AML-193 (cell line): ENCODE results near the gene PFDN6.

Source experiments
- DNase-seq, 2 experiments: peaks; one replicate each; lab custom pipeline; 2025; lab: John Stamatoyannopoulos, UW

Gene PFDN6

DNA sequence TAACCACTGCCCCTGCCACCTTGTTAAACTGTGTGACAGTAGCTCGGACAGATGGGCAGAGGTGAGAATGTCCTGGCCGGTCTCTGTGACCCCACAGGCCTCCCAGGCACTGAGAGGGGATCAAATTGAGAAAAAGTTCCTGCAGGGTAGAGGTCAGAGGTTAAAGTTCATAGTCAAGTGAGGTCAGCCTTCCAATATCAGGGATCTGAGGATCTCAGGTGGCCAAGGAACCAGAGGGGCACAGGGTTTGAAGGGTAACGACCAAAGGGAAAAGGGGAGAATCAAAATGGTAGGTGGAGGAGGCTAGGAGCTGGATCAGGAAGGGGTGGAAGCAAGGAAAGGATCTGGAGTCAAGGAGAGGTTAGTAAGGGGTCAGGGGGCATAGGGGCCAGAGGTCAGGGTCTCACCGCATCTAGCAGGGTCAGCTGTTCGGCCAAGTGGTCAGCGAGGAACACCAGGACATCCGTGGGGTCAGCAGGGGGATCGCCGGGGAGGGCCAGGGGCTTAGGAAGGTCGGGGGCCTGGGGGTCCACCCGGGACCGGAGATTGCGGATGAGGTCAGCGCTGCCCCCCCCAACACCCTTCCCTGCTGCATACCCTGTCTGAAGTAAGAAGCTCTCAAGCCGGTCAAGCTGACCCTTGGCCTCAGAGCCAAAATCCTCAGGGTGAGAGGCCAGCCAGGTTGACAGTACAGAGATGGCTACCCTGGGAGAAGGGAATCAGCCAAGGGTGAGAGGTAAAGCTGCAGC, 6.4 kb downstream of the PFDN6 start:
- DNase-seq, result no peak

DNA sequence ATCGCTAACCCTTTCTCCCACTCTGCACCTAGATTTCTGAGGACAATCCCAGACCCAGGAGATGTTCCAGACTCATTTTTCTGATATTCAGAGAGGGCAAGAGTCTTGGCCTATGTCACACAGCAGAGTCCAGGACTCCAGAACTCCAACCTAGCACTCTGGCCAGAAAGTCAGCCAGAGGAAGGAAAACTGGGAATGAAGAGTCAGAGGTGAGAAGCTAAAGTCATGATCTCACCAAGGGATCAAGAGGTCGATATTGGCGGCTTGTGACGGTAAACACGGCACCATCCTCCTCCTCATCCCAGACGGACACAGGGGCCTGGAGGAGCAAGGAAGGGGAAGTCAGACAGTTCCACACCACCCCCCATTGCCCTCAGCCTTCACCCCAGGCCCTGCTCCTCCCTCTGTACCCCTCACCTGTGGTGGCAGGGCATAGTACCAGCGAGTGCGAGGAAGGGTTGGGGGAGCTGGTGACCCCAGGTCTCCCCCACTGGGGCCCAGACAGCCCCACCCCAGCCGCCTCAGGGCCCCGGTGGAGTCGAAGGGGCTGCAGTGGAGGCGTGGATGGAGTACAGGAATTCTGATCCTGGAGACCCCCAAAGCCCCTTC, 7.5 kb downstream of the PFDN6 start:
- DNase-seq, result no peak

DNA sequence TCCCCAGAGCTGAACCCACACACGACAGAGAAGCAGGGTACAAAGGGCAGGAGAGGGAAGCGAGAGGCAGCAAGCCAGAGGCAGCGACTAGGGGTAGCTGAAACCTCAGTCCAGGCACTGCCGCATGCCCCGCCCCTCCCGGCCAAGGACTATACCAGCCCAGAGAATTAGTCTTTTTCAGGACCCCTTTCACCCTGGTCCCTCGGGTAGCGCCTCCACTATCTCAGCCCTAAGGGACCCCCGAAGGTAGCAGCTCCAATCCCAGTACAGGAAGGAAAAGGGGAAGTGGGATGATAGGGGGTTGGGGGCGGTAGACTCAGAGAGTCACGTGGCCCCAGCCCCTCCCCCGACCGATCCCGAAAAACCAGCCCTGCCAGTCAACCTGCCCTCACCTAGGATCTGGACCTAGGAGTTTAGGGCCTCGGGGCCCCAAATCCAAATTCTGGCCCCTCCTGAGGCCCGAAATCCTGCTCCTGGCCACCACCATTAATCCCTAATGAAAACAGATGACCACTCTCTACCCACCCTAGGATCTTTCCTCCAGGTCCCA, 8.1 kb downstream of the PFDN6 start:
- DNase-seq, result no peak

DNA sequence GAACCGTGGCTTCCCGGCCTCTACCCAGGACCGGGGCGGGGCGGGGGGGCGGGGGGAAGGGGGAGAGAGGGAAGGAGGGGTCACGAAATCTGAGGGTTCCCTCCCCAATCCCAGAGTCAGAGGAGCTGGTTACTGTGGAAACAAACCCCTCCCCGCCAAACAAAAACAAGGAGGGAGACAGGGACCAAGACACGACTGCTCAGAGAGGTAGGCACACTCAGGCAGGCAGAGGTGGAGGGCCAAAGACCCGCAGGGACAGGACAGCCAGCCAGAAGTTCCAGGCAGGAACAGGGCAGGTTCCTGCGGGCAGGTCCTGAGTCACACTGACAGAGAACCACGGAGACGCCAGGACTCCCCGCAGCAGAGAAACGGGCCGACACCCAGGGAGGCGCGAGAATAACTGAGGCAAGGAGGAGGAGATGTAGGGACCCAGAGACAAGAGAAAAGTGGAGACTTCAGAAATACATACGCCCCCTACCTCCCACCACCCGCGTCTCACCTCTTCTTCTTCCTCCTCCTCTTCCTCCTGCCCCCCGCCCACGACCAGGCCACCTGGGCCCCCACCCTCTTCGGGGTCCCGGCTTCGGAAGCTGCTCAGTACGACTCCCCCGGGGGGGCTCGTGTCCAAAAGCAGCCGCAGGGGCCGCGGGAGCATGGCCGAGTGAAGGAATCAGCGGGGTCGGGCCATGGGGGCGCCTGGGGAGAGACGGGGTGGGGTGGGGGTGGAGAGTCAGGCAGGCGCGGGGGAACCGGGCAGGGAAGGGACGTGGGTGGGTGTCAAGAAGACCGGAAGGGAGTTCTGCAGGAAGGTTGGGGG, 8.8 kb downstream of the PFDN6 start:
- peak; percentile 69 to 83 for DNase-seq

DNA sequence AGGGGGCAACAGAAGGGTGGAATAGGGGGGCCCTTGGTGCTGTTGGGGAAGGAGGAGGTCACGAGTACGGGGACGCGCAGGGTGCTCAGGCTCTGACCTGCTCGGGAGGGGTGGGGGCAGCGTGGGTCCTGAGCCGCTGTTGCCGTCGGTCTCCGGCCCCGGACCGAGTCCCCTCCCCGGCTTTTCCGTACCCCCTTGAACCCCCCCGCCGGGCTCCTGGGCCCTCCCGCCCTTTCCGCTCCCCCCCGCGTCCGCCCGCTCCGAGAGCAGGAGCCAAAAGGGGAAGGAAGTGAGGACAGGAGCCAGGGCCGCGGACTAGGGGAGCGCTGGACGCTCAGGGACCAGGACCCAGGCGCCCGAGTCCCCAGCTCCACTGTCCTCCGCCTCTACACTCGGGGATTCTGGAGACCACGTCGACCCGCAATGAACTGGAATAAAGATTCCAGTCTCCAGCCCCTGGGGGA, 9.4 kb downstream of the PFDN6 start, which contains the start of gene RGL2:
Gene RGL2, minus strand, starts transcription at position 170 of the 464 bp plus-strand sequence. CDS start 332 bp downstream, outside the sequence.
- peak; percentile 86 for DNase-seq

DNA sequence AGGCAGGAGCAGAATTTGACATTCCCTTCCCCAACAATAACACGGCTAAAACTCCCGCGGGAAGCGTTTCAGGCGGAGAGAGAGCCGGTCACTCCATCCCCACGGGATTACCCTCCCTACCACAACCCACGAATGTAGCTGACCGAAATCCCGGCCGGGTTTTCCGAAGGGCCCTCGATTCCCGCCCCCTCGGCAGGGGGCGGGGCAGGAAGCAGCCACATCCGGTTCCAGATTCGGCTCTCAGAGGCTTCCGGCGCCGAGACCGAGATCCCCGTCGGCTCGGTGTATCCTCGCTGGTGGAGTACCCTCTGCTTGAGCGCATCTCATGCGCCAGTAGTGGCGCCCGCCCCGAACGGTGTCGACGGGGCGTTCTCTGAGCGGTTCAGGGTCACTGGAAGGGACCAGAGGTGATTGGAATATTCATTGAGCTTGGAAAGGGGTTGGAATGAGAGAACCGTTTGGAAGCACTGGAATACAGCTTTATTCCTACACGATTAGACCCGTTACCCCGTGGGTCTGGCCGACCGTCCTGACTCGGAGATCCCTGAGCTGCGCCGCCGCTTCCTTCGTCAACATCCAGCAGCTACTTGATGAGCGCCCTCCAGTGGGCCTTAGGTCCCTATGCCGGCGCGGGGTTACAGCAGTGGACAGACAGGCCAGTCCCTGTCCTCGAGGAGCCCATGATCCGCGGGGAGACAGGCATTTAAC, 10.0 kb downstream of the PFDN6 start:
- peak; percentile 90 to 91 for DNase-seq

DNA sequence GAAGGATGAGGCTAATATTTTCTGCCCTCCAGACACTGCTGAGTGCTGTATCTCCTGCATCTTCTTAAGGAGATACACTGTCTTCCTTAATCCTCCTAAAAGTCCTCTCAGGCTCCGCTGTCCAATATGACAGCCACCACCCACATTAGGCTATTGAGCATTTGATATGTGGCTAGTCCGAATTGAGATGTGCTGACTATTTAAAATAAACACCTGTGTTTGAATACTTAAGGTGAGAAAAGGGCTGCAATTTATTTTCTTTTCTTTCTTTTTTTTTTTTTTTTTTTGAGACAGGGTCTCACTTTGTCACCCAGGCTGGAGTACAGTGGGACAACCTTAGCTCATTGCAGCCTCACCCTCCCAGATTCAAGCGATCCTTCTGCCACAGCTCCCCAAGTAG, 12.5 kb downstream of the PFDN6 start:
- no peak for DNase-seq

DNA sequence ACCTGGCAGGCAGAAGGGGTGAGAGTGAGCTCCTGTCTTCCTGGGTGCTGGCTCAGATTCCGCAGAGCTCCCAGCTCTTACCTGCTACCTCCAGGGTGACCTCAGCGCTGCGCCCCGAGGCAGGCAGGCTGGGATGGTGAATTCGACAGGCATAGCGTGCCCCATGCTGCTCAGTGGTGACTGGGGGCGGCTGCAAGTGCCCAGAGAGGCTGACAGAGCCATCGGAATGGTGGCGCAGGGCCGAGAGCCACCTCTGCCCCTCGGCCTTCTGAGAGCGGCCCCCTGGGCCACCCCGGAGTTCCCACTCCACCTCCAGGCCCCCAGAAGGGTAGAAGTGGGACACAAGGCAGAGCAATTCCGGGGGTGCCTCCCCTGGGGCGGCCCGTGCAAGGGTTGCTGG, 14.8 kb downstream of the PFDN6 start:
- no peak for DNase-seq

DNA sequence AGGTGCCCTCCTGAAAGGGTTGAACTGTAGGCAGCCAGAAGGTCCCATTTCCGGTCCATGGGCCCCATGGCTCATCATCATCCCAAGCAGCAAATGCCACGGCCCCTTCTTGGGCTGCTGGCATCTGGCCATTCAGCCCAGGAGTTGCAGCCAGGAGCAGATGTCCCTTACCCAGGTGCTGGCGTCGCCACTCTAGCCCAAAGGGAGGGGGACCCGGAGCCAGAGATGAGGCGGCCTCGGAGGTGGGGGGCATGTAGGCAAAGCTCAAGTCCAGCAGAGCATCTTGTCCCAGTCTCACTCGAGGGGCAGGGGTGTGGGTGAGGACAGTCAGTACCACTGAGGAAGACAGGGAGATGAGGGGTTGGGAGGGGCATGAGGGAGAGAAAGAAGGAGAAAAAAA, 15.7 kb downstream of the PFDN6 start:
- no peak for DNase-seq

DNA sequence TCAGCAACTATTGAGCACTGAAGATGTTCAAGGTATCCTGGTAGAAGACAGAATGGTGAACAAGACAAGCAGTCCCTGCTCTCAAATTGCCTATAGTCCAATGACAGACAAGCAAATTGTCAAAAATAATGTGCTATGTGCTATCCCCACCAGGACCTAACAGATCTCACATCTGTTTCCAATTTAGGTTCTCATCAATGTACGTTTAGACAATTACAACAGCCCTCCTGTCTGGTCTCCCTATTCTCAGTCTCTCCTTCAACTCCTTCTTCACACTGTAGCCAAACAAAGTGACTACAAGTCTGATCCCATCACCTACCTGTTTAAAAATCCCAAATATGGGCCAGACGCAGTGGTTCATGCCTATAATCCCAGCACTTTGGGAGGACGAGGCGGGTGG, 17.0 kb downstream of the PFDN6 start:
- DNase-seq, result no peak

DNA sequence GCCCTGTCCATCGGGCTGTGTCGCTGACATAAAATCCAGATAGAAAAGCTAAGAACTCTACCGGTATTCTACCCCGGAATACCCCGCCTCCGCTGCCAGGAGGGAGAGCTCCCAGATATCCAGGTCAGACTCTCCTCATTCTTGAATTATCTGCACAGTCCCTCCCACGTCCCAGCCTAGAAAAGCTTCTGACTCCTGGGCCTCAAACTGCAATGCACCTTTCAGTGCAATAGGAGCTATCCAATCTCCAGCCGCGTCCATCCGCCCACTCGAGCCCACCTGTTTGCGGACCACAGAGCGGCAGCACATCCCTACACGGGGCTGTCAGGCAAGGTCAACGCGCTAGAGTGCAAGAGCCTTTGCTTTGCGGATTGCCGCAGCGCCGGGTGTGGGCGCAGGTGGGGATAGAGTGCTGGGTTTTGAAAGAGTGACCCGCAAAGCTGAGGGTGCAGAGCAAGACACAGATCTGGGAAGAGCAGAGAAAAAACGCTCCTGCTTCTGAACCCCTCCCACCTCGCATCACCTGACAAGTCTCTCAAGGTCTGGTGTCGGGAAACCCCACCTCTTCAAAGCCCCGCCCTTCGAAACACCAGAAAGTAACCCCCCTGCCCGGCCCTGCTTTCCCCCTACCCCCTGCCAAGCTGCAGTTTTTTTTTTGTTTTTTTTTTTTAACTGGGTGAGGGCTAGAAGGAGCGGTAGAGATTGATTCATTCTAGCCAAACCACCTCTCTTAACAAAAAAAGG, 23.1 kb downstream of the PFDN6 start:
- DNase-seq, result peak; percentile 57 to 79

DNA sequence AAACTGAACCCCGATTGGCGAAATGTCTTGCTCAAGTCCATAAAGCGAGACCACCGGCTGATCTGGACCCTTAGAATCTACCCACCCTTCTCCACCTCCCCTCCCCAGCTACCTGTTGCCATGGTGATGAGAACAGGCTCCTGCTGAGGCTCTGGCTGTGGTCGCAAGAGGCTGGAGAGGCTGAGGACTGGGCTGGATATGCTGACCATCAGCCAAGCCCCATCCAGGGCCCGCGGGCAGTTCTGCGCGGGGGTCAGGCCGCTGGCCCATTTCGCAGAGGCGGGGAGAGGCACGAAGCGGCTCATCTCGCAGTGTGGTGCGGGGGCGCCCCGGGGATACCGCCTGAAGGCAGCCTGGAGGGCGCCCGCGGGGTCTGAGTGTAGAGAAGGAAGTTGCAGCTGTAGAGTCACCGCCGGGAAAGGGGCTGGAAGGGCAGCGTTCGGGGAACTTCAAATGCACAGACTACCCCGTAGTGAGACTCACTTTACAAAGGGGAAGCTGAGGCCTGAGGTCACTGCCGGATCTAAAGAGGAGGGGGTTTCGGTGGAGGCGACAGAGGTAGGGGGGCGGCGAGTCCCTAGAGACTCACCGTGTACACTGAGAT, 23.8 kb downstream of the PFDN6 start:
- peak; percentile 45 to 60 for DNase-seq

DNA sequence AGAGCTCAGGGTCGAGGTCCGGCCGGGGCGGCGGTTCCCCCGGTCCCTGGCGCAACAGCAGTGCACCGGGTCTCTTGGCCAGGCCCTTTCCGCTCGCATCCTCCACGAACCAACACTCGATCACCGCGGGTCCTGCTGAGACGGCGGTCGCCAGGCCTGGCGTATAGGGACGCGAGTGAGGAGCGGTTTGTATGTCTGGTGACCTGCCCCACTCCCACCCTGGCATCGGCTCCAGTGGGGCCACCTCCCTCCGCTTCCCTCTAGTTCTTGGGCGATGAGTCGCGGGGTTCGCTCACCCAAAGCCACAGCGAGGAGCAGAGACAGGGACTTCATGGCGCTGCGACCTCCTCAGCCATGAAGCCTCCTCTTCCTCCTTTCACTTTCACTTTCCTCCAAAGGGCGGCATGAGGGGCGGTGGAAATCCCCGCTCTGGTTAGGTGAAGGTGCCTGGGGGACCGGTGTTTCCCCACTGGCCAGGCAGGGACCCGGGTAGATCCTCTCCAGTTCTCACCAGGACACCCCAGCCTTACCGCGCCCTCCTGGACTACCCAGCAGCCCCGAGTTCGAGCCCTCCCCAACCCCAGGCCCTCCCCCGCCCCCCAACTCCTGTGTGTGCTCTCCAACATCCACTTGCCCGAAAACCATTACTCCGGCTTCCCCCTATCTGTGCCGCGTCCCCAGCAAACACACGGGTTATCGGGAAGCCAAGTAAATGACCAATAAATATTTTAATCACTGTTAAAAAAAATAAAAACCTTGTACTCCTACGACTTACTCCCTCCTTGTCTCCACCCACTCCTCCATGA, 24.5 kb downstream of the PFDN6 start, which contains the start of gene TAPBP:
Gene TAPBP, minus strand, starts transcription at position 370 of the 806 bp plus-strand sequence. Its CDS starts 37 bp downstream, at position 333.
- peak; percentile 46 to 54 for DNase-seq

DNA sequence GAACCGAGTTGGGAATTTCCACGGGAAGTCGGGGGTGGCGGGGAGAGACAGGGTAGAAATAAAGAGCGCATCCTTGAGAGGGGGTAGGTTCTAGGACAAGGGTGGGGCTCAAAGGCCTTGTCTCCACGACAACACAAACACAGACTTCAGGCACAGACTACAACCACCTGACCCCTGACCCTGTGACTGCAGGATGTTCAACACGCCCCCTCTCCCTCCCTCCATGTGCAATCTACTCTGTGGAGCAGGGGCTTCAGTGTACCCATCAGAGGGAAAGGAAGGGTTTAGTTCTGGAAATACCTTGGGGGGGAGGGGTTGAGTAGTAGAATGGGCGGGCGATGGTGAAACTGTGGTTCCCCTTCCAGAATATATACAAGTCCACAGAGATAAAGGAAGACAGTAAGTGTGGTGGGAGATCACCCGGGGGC, 25.1 kb downstream of the PFDN6 start:
- DNase-seq, result peak; percentile 48 to 49

DNA sequence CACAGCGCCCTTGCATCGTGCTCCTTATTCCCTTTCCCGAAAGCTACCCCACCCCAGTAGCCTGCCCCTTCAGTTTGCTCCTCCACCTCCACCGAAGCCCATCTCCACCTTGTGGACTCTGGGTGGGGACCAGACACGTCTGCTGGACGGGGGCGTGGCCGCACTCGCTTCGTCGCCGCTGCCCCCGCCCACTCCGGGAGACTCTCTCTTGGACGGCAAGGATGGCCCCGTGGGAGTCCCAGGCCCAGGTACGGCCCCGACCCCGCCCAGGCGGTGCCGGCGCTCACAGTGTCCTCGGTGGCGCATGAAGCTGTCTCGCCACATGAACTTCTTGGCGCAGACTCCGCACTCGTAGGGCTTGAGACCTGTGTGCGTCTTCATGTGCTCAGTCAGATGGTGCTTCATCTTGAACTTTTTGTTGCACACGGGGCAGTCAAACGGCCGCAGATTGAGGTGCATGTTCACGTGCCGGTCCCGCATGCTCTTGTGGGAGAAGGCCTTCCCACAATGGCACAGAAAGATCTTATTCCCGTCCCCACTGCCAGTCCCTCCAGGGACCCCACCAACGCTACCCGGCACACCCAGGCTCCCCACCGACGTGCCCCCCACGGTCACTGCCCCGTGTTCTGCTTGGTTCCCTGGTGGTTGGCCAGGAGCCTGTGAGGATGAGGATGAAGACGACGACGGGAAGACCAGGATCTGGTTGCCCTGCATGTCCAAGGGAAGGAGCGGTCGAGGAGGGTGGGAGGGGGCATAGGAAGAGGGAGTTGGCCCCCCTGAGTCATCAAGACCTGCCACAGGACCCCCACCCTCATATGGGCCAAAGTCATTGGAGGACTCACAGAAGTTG, 25.8 kb downstream of the PFDN6 start:
- no peak for DNase-seq

DNA sequence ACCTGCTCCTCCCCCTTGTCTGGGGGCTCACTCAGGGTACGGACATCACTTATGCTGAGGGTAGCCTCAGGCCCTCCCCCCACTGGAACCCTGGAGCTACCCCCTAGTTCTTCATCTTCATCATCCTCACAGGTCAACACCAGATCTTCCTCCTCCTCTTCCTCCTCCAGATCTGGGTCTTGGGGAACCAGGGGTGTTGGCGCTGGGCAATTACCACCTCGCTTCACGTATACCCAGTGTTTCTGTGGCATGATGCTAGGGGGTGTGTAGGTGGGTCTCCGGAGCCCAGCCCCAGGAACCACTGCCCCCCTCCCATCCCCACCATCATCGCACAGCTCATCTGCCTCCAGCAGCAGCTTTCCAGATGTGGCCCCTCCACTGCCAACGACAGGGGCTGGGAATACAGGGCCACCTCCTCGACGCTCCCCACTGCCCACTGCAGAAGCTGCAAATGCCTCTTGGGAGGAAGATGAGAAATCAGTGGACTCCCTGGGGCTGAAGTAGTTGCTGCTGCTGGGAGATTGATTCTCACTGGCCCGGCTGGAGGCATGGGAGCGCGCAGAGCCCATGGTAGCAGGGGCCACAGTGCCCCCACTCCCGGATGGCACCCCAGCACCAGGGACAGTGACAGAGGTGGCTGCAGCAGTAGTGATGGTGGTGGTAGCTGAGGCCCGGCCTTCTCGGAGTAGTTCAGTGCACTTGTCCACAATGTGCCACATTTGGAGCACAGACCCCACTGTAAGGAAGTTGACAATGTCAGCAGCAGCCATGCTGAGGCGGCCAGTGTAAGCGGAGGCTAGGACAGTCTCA, 26.6 kb downstream of the PFDN6 start:
- DNase-seq, result no peak

DNA sequence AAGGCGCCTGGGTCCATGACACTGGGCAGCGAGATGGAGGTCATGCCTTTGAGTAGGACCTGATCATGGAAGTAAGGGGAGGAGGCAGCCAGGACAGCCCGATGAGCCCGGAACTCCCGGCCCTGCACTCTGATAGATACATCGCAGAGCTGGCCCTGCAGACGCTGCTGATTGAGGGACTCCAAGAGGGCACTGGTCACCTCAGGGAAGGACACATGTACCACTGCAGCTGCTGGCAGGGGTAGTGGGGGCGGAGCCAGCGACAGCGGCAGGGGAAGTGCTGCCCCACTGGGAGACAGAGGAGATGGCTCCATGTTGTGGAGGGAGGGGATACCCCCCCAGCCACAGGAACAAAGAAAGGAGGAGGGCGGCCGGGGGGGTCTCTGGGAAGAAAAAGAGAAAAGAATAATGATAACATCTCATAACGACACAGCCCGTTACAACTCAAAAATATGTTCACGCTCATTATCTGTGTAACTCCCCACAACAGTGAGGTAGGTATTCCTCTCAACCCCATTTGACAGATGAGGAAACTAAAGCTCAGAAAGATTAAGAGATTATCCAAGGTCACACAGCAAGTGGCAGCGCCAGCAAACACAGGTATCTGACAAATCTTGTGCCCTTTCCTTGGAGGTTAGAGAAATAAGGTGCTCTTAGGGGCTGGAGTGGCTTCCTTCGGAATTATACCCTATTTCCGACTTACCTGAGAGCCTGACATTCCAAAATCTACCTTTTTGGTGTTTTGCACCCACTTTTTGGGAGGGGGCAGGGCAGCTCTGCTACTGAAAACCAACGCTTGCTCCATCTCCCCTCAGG, 27.4 kb downstream of the PFDN6 start:
- DNase-seq, result no peak
